HPDE6-E6E7 (cell line): Measurements from ENCODE around the gene QSER1.
"Not testable (repeated sequence)": the region's sequence is repeated elsewhere in the genome, so short reads cannot be mapped to it uniquely, and the experiment has no call there.

Source experiments
- DNase-seq: peaks from one replicate; pipeline ENCODE4 v3.0.0; 2011; ENCODE audit warnings: missing footprints; ENCODE audit errors: extremely low spot score

The QSER1 gene

GRCh38 chr11:32932196-32932595, 39.6 kb downstream of the QSER1 start:
- DNase-seq = no peak

- no peak for DNase-seq
Observed at GRCh38 chr11:32935462-32936029, 42.9 kb downstream of the QSER1 start.

- not testable (repeated sequence) for DNase-seq
Observed at GRCh38 chr11:32936178-32936577, 43.6 kb downstream of the QSER1 start.

GRCh38 chr11:32937283-32937682, 44.7 kb downstream of the QSER1 start:
- DNase-seq = not testable (repeated sequence)

- DNase-seq = no peak
Observed at GRCh38 chr11:32939046-32939445, 46.4 kb downstream of the QSER1 start.

- DNase-seq = no peak
Observed at GRCh38 chr11:32939866-32940265, 47.3 kb downstream of the QSER1 start.

- no peak for DNase-seq
Observed at GRCh38 chr11:32940865-32941264, 48.3 kb downstream of the QSER1 start.

GRCh38 chr11:32947978-32948377, 55.4 kb downstream of the QSER1 start:
- no peak for DNase-seq

- DNase-seq = no peak
Observed at GRCh38 chr11:32949739-32950138, 57.1 kb downstream of the QSER1 start.

GRCh38 chr11:32952421-32952820, 59.8 kb downstream of the QSER1 start:
- no peak for DNase-seq

- DNase-seq = no peak
Observed at GRCh38 chr11:32953700-32954099, 61.1 kb downstream of the QSER1 start.

GRCh38 chr11:32960553-32961164, 68.0 kb downstream of the QSER1 start:
- no peak for DNase-seq

- no peak for DNase-seq
Observed at GRCh38 chr11:32962016-32962415, 69.4 kb downstream of the QSER1 start.

- no peak for DNase-seq
Observed at GRCh38 chr11:32963721-32964120, 71.1 kb downstream of the QSER1 start.

- no peak for DNase-seq
Observed at GRCh38 chr11:32968541-32968940, 75.9 kb downstream of the QSER1 start.

- DNase-seq = not testable (repeated sequence)
Observed at GRCh38 chr11:32972233-32972632, 79.6 kb downstream of the QSER1 start.

- no peak for DNase-seq
Observed at GRCh38 chr11:32972781-32973180, 80.2 kb downstream of the QSER1 start.

GRCh38 chr11:32982626-32983025, 90.0 kb downstream of the QSER1 start:
- no peak for DNase-seq

GRCh38 chr11:32983506-32983905, 90.9 kb downstream of the QSER1 start:
- DNase-seq = no peak

- no peak for DNase-seq
Observed at GRCh38 chr11:32985600-32985999, 93.0 kb downstream of the QSER1 start.

GRCh38 chr11:32987851-32988250, 95.2 kb downstream of the QSER1 start:
- no peak for DNase-seq

- DNase-seq = no peak
Observed at GRCh38 chr11:32990481-32990880, 97.9 kb downstream of the QSER1 start.

GRCh38 chr11:32991427-32991826, 98.8 kb downstream of the QSER1 start:
- no peak for DNase-seq

- DNase-seq = no peak
Observed at GRCh38 chr11:32991898-32992297, 99.3 kb downstream of the QSER1 start.
